Nephron progenitor cell (in vitro differentiated cells): ENCODE data around the gene GNG14.

ENCODE experiments used
- DNase-seq: peaks from one replicate; pipeline ENCODE4 v3.0.0; 2021
- H3K27ac Mint-ChIP-seq: 2 replicates; pipeline ENCODE4 v1.8.0; 2021; ENCODE audit warnings: mild to moderate bottlenecking, moderate library complexity, mixed read lengths
- H3K27me3 Mint-ChIP-seq: 2 replicates; pipeline ENCODE4 v1.8.0; 2021; ENCODE audit warnings: mild to moderate bottlenecking, low read depth, mixed read lengths; ENCODE audit not compliant: poor library complexity
- H3K36me3 Mint-ChIP-seq: 2 replicates; pipeline ENCODE4 v1.8.0; 2021; ENCODE audit warnings: low read depth, mixed read lengths
- H3K4me1 Mint-ChIP-seq: 2 replicates; pipeline ENCODE4 v1.8.0; 2021; ENCODE audit warnings: mixed read lengths
- H3K4me3 Mint-ChIP-seq: 2 replicates; pipeline ENCODE4 v1.8.0; 2021; ENCODE audit warnings: mild to moderate bottlenecking, moderate library complexity, mixed read lengths
- H3K9me3 Mint-ChIP-seq: 2 replicates; pipeline ENCODE4 v1.8.0; 2021; ENCODE audit warnings: mild to moderate bottlenecking, moderate library complexity, mixed read lengths
- TF ChIP-seq, protein P1 (sequence below): fragments of 200-600 bp; sonication (generic); IDR thresholded peaks from 2 replicates; pipeline ENCODE4 v1.5.0; 2021; ENCODE audit warnings: antibody characterized with exemption

GNG14 gene

DNA sequence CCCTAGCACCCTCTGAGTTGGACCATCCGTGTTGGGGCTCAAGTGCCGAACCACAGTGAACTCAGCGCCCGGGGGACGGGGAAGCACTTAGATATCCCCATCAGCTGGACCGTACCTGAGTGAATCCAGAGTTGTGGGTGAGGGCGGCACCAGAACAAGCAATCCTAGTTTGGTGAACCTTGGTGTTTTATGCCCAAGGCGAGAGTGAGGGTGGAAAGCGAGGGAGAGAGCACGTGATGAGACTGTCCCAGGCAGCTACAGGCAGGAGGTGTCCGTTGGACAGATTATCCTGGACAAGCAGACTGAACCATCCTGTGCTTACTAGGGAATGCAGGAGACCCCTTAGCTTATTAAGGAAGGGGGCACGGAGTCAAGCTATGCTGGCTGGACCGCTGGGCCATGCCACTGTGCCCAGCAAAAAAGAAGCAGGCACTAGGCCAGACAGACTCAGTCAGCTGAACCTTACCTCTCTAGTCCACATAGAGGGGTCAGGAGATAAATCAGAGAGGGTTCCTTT is 50.1 kb downstream of the GNG14 start:
- H3K36me3 Mint-ChIP-seq = peaks cover 27% of the 10 kb centered on the region
- H3K27ac Mint-ChIP-seq = peak overlapping the region; percentile 100
- H3K27me3 Mint-ChIP-seq = peaks cover 2% of the 10 kb centered on the region
- TF ChIP-seq, protein P1, sequence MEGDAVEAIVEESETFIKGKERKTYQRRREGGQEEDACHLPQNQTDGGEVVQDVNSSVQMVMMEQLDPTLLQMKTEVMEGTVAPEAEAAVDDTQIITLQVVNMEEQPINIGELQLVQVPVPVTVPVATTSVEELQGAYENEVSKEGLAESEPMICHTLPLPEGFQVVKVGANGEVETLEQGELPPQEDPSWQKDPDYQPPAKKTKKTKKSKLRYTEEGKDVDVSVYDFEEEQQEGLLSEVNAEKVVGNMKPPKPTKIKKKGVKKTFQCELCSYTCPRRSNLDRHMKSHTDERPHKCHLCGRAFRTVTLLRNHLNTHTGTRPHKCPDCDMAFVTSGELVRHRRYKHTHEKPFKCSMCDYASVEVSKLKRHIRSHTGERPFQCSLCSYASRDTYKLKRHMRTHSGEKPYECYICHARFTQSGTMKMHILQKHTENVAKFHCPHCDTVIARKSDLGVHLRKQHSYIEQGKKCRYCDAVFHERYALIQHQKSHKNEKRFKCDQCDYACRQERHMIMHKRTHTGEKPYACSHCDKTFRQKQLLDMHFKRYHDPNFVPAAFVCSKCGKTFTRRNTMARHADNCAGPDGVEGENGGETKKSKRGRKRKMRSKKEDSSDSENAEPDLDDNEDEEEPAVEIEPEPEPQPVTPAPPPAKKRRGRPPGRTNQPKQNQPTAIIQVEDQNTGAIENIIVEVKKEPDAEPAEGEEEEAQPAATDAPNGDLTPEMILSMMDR = no peak
- no peak for DNase-seq
- no peaks in the 10 kb centered on the region for H3K9me3 Mint-ChIP-seq
- H3K4me3 Mint-ChIP-seq = peak overlapping the region; percentile 100
- H3K4me1 Mint-ChIP-seq = peaks cover 36% of the 10 kb centered on the region
